Hypothalamus (tissue), 51 donors: ENCODE measurements around the gene HDAC4.

ENCODE experiments used
- DNase-seq, 51 donors: peaks; one replicate each; lab custom pipeline; 2025; lab: John Stamatoyannopoulos, UW

Gene HDAC4

DNA sequence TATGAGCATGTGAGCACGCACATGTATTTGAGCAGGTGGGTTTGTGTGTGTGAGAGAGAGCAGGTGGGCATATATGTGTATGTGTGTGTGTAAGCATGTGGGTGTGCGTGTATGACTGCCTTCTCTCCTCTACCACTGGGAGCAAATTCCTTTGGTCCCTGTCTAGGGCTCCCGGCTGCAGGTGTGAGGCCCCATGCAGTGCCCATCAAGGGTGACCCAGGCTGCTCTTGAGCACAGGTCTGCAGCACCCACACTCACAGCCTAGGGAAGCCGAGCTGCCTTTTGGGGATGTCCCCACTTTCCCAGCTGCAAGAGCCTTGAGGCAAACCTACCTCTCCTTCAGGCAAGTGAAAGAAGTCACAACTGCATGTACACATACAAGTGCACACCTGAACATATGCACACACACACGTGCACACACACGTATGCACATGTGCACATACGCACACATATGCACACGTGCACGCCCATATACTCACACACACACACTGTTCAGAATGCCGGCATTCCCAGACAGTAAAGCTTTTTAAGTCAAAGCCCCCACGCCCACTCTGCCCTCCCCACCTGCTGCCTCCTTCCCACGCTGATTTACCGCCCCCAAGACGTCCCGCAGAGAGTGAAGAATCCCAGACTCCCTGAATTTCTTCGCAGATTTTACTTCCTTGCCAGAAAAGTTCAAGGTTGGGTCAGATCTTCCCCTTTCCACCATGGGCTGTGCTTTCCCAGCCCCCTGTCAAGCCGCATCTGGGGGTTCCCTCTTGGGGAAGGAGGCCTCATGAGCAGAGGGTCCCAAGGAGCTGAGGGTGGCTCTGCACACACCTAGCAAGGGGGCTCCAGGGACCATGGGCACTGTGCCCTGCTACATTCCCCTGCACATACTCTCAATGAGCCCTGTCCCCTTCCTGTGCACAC, 382.3 kb downstream of the HDAC4 start:
- no peak for DNase-seq

GRCh38 chr2:239017491-239018098, 383.2 kb downstream of the HDAC4 start:
- DNase-seq = no peak

DNA sequence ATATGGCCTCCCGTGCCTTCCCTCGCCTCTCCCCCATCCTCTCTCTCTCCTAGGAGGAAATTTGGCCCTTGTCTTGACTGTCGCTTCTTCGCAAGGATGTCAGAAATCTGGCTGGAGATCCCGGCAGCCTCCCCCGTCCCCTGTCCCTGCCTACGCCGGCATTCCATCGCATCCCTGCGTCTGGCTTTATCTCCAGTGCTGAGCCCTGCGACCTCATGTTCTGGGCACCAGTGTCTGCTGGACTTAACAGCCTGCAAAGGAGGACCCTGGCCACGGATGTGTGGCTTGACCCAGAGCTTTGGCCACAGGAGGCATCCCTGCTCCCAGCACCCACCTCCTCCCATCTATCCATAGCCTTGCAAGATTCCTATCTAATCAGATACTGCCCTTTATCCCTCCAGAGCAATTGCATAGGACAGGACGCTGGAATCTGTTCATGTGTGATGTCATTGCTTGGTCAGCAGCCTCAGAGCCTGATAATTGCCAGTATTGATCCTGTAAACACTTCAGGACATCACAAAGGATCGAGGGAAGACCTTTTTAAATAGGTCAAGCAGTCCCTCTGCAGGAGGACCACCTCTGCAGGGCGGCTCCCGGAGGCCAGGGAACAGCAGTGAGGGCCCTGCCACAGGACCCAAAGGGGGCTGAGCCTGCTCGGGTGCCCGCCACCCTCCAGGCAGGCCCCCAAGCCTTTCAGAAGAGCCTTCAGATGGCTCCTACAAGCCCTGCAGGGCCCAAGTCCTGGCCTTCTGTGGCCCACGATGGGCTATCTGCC, 384.7 kb downstream of the HDAC4 start:
- no peak for DNase-seq

GRCh38 chr2:239015218-239015900, 385.5 kb downstream of the HDAC4 start:
- DNase-seq = no peak

DNA sequence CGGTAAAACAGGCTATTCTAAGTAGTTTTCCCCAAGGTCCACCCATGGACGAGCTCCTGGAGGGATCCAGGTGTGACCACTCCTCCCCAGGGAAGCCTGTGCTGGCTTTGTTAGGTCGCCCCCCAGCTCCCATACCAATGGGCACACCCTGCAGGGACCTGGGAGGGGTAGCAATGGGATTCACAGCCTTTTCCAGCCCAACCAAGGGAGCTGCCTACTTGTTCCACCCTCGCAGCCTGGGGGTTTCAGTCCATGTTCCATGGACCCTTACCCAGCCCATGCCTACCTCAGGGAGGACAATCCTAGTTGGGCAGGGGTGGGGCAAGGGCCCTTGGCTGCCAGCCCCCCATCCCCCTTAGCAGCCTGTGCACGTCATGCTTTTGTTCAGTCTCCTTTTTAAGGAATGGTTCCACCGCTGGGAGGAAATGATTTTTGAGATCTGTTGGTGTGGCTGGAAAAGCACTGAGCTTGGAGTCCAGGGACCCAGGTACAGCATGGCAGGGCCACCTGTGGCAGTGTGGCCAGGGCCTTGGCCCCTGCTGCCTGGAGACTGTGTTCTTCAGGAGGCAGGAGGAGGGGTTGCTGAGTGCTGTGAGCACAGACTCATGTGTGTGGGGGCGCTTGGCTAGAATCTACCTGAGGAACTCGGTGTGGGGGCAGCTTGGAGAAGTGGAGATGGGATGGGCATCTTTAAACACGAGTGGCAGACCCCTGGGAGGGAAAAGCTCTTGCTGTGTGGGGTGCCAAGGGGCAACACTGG, 386.2 kb downstream of the HDAC4 start:
- no peak for DNase-seq

- DNase-seq = no peak
Measured at GRCh38 chr2:239013678-239013976, 387.2 kb downstream of the HDAC4 start.

DNA sequence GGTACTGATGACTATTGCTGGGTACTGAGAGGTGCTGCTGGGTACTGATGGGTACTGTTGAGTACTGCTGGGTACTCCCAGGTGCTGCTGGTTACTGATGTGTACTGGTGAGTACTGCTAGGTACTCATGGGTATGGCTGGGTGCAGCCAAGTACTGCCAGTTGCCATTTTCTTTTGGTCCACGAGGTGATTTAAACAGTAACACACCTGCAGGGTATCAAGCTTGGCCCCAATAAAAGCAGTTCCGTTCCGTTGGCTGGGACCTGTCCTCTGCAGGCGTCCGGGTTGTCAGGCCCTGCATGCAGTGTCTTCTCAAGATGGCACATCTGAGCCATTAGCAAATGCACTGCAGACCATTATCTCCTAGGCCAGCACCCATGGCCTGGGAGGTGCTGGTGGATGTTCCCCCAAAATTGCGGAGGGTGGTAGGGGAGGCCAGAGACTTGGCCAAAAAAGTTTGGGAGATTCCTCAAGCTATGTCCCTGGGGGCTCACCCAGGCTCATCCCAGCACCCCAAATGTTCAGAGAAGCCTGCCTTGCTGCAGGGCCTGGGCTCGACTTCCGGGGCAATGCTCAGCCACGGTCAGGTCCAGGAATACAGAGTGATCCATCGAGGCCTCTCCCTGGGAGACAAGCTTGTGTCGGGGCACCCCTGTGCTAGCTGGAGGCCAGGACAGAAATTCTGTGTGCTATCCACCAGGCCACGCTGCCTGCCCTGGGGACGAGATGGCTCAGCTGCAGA, 387.7 kb downstream of the HDAC4 start:
- no peak for DNase-seq

DNA sequence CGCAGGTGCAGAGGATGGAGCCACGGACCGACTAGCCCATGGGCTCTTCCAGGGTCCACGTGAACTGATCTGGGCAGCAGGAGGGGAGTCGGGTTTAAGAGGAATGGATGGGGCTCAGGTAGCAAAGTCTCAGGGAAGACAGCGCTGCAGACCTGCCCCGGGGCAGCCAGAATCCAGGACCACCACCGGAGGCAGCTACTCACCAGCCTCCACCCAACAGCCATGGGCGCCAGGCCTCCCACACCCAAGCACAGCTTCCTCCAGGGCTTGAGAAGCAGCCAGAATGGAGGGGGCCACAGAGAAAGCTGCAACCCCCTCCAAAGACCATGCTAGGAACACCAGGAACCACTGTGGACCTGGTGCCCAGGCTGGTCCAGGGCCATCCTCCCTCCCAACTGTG, 388.6 kb downstream of the HDAC4 start:
- no peak for DNase-seq

- DNase-seq = no peak
Measured at GRCh38 chr2:239009589-239009961, 391.2 kb downstream of the HDAC4 start.

GRCh38 chr2:239008677-239009588, 391.9 kb downstream of the HDAC4 start:
- DNase-seq = no peak

DNA sequence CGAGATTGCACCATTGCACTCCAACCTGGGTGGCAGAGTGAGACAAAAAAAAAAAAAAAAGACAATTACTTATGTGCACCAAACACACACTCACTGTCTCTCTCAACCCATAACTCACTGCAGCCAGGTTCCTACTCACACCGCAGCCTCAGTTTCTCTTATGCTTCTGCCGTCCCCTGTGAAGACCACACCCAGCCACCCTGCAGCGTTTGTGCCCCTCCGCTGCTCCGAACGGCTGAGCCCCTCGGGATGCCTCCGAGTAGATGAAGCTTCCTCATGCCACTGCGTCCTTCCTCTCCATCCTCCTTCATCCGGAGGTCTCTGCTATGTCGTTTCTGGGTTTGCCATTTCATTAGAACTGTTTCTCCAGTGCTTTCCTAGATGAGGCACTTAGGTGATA, 392.8 kb downstream of the HDAC4 start:
- no peak for DNase-seq

- no peak for DNase-seq
Measured at GRCh38 chr2:239006622-239007285, 394.1 kb downstream of the HDAC4 start.

DNA sequence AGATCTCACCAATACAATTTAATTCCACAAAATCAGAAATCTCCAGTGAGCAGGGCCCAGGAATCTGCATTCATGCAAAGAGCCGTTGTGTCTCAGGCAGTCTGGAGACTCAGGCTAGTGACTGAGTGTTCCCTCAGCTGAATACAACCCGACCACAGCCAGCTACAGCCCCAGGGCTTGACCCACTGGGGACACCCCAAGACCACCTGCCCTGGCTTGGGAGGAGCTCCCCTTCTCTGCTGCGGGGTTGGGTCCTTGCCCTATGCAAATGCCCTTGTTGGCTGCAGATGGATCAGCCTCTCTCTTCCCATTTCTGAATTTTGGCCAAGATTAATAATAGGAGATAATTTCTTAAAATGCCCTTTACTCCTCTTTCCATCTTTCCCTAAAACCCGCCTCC, 395.2 kb downstream of the HDAC4 start:
- no peak for DNase-seq

DNA sequence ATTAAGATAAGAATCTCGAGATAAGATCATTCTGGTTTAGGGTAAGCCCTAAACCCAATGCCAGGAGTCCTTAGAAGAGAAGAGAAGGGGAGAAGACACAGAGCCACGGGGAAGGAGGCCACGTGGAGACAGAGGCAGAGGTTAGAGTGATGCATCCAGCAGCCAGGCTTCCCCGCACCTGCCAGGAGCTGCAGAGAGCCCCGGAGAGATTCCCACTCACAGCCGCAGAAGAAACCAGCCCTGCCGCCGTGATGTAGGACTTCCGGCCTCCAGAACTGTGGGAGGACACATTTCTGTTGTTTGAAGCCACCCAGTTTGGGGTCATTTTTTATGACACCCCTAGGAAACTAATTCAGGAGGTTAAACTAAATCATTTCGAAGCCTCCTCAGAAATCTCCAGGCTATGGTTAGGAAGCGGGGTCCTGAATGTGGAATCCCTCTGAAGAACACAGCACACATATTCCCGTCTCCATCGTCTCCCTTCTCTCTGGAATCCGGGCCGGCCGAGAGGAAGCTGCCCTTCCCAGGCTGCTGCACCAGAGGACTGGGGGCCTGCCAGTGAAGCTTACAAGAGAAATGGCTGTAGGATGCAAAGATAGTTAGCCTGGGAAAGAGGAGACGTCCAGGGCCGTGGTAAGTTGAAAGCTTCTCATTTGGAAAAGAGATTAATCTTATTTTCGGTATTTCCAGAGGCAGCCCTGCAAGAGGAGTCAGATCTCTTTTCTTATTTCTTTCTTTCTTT, 396.4 kb downstream of the HDAC4 start:
- DNase-seq = no peak

DNA sequence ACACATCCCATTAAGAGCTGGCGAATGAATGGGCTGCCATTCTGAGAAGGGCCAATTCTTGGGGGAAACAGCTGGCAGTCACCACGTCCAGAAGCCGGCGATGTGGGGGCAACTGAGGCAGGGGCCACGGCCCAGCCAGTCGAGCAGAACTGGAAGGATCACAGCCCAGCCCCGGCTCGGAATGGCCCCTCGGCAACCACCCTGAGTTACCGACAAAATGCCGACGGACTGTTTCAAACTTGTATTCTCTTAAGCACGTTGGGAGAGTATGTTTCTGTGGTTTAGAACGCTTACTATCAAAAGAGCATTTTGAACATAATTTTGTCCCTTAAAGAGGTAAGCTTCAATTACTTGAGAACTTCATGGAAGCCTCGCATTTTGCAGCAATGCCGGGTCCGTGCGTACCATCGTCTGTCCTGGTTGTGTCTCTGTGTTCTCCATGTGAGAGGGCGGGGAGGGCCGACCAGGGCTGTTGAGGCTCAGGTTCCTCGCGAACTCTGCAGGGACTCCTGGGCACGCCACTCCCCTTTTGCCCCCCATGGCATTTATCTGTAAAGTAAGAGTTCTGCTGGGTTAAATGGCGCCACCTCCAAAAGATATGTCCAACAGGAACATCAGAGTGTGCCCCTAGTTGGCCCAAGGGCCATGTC, 397.1 kb downstream of the HDAC4 start:
- DNase-seq = no peak

- no peak for DNase-seq
Measured at GRCh38 chr2:239002954-239003623, 397.7 kb downstream of the HDAC4 start.
